Calu3 (cell line): ENCODE results near the gene XRCC3. TPM values are rescaled to one million over a fixed set of nuclear protein-coding genes. Genes with fewer than 3 reads are reported as not detected.

ENCODE experiments used
- BruUV-seq: library from RNA; stranded (reverse); fragments of 400-500 nt; replicated peaks from 2 replicates; lab custom pipeline; 2021; lab: Mats Ljungman, UMichigan
- CTCF ChIA-PET: fragments of 300-600 bp; sonication (Branson Sonifier 250); formaldehyde crosslinking; loops from one replicate; lab custom pipeline; 2022; ENCODE audit warnings: antibody characterized with exemption; lab: Charles Lee
- DNase-seq: peaks from one replicate; pipeline ENCODE4 v3.0.0; 2022
- H3K27ac Mint-ChIP-seq: one replicate; pipeline ENCODE4 v1.8.0; 2022; ENCODE audit warnings: mixed read lengths; ENCODE audit not compliant: unreplicated experiment
- H3K27me3 Mint-ChIP-seq: one replicate; pipeline ENCODE4 v1.8.0; 2022; ENCODE audit warnings: mixed read lengths; ENCODE audit not compliant: unreplicated experiment
- H3K36me3 Mint-ChIP-seq: one replicate; pipeline ENCODE4 v1.8.0; 2022; ENCODE audit warnings: mild to moderate bottlenecking, moderate library complexity, mixed read lengths; ENCODE audit not compliant: insufficient read depth, unreplicated experiment
- H3K4me1 Mint-ChIP-seq: one replicate; pipeline ENCODE4 v1.8.0; 2022; ENCODE audit warnings: mild to moderate bottlenecking, low read depth, mixed read lengths; ENCODE audit not compliant: unreplicated experiment
- H3K4me3 Mint-ChIP-seq: one replicate; pipeline ENCODE4 v1.8.0; 2022; ENCODE audit warnings: mild to moderate bottlenecking, low read depth, moderate library complexity, mixed read lengths; ENCODE audit not compliant: unreplicated experiment
- H3K9me3 Mint-ChIP-seq: one replicate; pipeline ENCODE4 v1.8.0; 2022; ENCODE audit warnings: low read depth, mixed read lengths; ENCODE audit not compliant: unreplicated experiment
- CTCF ChIP-seq: fragments of 200-600 bp; IDR thresholded peaks from one replicate; pipeline ENCODE4 v1.8.0; 2022; ENCODE audit warnings: antibody characterized with exemption; ENCODE audit not compliant: unreplicated experiment
- intact Hi-C: fragments of 100-400 bp; cut with micrococcal nuclease; formaldehyde crosslinking; loops from one replicate; pipeline ENCODE4 v1.10.0; 2022; ENCODE audit not compliant: unreplicated experiment
- total RNA-seq: library from RNA; stranded (reverse); gene quantifications from 2 replicates; pipeline ENCODE4 v1.2.3, GENCODE V29; 2022

Gene XRCC3
- total RNA-seq, 1 experiment from 2014 or later = 48.6 TPM

- no peak for TF ChIP-seq CTCF
- Mint-ChIP-seq H3K4me3 (no peak overlapping the region), H3K27me3 (no peaks in the 10 kb centered on the region), H3K4me1 (no peaks in the 10 kb centered on the region), H3K9me3 (no peaks in the 10 kb centered on the region), H3K36me3 (peaks cover 9% of the 10 kb centered on the region), H3K27ac (no peak overlapping the region)
- no peak for DNase-seq
- CTCF ChIA-PET = no interaction called here
- no TSS peak for BruUV-seq
- intact Hi-C loops = no loop called here
Observed at GRCh38 chr14:103749452-103749851, 34.2 kb upstream of the XRCC3 start.

GRCh38 chr14:103748534-103748857 is 33.2 kb upstream of the XRCC3 start:
- Mint-ChIP-seq H3K4me1 (no peaks in the 10 kb centered on the region), H3K27ac (no peak overlapping the region), H3K27me3 (no peaks in the 10 kb centered on the region), H3K4me3 (no peak overlapping the region), H3K36me3 (peaks cover 9% of the 10 kb centered on the region), H3K9me3 (no peaks in the 10 kb centered on the region)
- CTCF ChIA-PET = no interaction called here
- DNase-seq = no peak
- no peak for TF ChIP-seq CTCF
- BruUV-seq = no TSS peak
- intact Hi-C loops = no loop called here

- DNase-seq = no peak
- Mint-ChIP-seq H3K4me1 (no peaks in the 10 kb centered on the region), H3K27me3 (no peaks in the 10 kb centered on the region), H3K27ac (no peak overlapping the region), H3K4me3 (no peak overlapping the region), H3K36me3 (peaks cover 5% of the 10 kb centered on the region), H3K9me3 (no peaks in the 10 kb centered on the region)
- no TSS peak for BruUV-seq
- intact Hi-C loops = no loop called here
- TF ChIP-seq CTCF = no peak
- CTCF ChIA-PET = interaction anchor here (0.6 kb wide), 1 partner anchor 710 kb away, joined by 4 read pairs; no protein-coding TSS in a partner anchor
Observed at GRCh38 chr14:103746701-103747100, 31.4 kb upstream of the XRCC3 start.

GRCh38 chr14:103745424-103745823 is 30.2 kb upstream of the XRCC3 start:
- no peaks in the 10 kb centered on the region for H3K9me3 Mint-ChIP-seq
- no TSS peak for BruUV-seq
- peaks cover 5% of the 10 kb centered on the region for H3K36me3 Mint-ChIP-seq
- H3K27ac Mint-ChIP-seq = no peak overlapping the region
- DNase-seq = no peak
- no peak for TF ChIP-seq CTCF
- H3K4me1 Mint-ChIP-seq = no peaks in the 10 kb centered on the region
- intact Hi-C loops = no loop called here
- CTCF ChIA-PET = no interaction called here
- H3K27me3 Mint-ChIP-seq = no peaks in the 10 kb centered on the region
- H3K4me3 Mint-ChIP-seq = no peak overlapping the region
